ENCODE results near the gene DDX10.

The DDX10 gene

GRCh38 chr11:108914211-108914610, 249.3 kb downstream of the DDX10 start:
- H3K27ac ChIP-seq = no peak overlapping the region
- TF ChIP-seq CTCF (conservative IDR thresholded peaks at IDR 0.05) (no peak), ZFX (IDR thresholded peaks at IDR 0.05) (no peak)

- no peak for TF ChIP-seq CTCF (conservative IDR thresholded peaks at IDR 0.05)
- no peak for TF ChIP-seq ZFX (IDR thresholded peaks at IDR 0.05)
- no peak overlapping the region for H3K27ac ChIP-seq
Measured at GRCh38 chr11:108914981-108915380, 250.1 kb downstream of the DDX10 start.

DNA sequence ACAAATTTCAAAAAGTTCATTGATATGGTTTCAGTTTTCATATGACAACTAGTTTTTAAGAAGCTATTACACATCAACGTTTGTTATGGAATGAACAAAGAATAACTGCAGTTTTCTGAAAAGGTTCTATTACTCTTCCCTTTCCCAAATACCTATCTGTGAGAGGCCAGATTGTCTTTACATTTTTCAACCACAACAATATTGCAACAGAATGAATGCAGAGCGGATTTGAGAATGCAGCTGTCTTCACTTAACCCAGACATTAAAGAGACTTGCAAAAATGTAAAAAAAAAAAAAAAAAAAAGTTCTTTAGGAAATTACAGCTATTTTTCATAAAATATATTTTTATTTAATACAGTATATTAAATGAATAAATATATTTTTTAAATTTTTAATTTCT, 250.8 kb downstream of the DDX10 start:
- TF ChIP-seq CTCF (conservative IDR thresholded peaks at IDR 0.05) (no peak), ZFX (IDR thresholded peaks at IDR 0.05) (no peak)
- H3K27ac ChIP-seq = no peak overlapping the region

DNA sequence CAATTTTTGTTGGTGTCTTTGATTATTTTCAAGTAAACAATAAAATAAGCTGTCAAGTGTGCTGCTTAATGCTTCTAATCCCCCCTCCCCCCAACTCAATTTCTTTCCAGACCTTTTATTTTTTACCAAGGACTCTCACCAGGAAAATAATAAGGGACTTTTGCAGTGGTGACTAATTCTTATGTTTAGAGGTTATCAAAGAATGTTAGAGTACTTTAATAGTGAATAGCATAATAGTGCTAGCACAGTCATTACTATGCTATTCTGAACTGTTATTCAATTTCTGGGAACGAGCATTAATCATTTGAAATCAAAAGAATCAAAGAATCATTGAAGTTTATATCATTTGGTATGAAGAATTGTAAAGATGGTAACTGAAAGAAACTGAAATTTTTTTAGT, 251.4 kb downstream of the DDX10 start:
- TF ChIP-seq CTCF (conservative IDR thresholded peaks at IDR 0.05) = no peak
- TF ChIP-seq ZFX (IDR thresholded peaks at IDR 0.05) = no peak
- H3K27ac ChIP-seq = no peak overlapping the region

GRCh38 chr11:108916935-108917334, 252.1 kb downstream of the DDX10 start:
- no peak overlapping the region for H3K27ac ChIP-seq
- TF ChIP-seq CTCF (conservative IDR thresholded peaks at IDR 0.05) (no peak), ZFX (IDR thresholded peaks at IDR 0.05) (no peak)

GRCh38 chr11:108921211-108921610, 256.3 kb downstream of the DDX10 start:
- H3K27ac ChIP-seq = no peak overlapping the region
- TF ChIP-seq CTCF (conservative IDR thresholded peaks at IDR 0.05) (no peak), ZFX (IDR thresholded peaks at IDR 0.05) (no peak)

DNA sequence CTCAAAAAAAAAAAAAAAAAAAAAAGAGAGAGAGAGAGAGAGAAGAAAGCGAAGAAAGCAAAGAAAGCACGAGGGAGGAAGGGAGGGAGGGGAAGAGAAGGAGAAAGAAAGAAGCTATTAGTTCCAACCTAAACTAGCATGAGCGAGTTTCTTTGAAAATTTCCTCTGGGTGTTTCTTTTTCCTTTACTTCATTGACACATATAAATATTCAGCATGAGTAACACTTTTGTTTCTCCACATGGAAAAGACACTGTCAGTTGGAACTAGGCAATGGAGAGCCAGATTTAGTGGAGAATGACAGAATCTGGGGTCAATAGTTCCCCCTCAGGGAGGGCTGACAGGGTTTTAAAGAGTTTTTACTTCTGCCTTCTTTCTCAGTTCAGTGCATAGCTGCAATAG, 257.4 kb downstream of the DDX10 start:
- TF ChIP-seq CTCF (conservative IDR thresholded peaks at IDR 0.05) (no peak), ZFX (IDR thresholded peaks at IDR 0.05) (no peak)
- no peak overlapping the region for H3K27ac ChIP-seq
